ENCODE results near the gene DNAH14.

DNA sequence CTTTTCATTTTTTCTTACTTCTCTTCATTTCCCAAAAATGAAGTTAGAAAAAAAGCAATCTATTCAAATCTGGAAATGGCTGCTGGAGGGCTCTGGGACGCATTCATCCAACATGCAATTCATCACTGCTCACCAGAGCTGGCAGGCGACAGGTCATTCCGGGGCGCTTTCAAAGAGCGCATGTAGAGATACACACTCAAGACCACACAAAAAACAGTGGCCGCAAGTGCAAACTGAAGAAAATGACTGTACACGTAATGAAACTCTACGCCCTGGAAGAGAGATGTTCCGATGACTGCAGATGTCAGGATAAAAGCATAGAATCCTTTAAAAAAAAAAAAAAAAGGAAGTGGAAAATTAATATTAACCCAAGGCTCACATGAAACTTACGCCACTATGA is 482.8 kb downstream of the DNAH14 start:
- TF ChIP-seq, protein P1, sequence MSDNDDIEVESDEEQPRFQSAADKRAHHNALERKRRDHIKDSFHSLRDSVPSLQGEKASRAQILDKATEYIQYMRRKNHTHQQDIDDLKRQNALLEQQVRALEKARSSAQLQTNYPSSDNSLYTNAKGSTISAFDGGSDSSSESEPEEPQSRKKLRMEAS (IDR thresholded peaks at IDR 0.05) = no peak
- TF ChIP-seq EGR1 (IDR thresholded peaks at IDR 0.05) (no peak), EP300 (IDR thresholded peaks at IDR 0.05; ENCODE audit: borderline replicate concordance) (no peak), TEAD4 (IDR thresholded peaks at IDR 0.05) (no peak)

Measured in Ishikawa (cell line).